GM13977 (cell line): Measurements from ENCODE around the gene SLC25A19.

Source experiments
- DNase-seq: peaks from one replicate; pipeline ENCODE4 v3.0.0; 2012; ENCODE audit warnings: low spot score
- CTCF ChIP-seq: IDR thresholded peaks from 2 replicates; pipeline ENCODE4 v1.5.1; 2012; ENCODE audit warnings: mild to moderate bottlenecking, control low read depth; ENCODE audit not compliant: insufficient read depth; ENCODE audit errors: extremely low read depth, missing control alignments
- in situ Hi-C: fragments of 300-500 bp; cut with MboI; formaldehyde crosslinking; loops from one replicate; pipeline ENCODE4 v1.12.0; 2022; ENCODE audit warnings: low sequenced_read_pairs, low pct_unique_long_range_greater_than_20kb, mixed read lengths, inconsistent platforms; ENCODE audit not compliant: unreplicated experiment

SLC25A19 gene

GRCh38 chr17:75238684-75239191, 50.5 kb downstream of the SLC25A19 start:
- in situ Hi-C loops = no loop called here

GRCh38 chr17:75238020-75238580, 51.1 kb downstream of the SLC25A19 start:
- TF ChIP-seq CTCF = no peak
- DNase-seq = no peak
- in situ Hi-C loops = no loop called here

More at GRCh38 chr17:75238684-75239191, 50.5 kb downstream of the SLC25A19 start:
- TF ChIP-seq CTCF = peak; percentile 85
- DNase-seq = peak; percentile 88

GRCh38 chr17:75237100-75238014, 51.9 kb downstream of the SLC25A19 start:
- no peak for DNase-seq
- TF ChIP-seq CTCF = no peak
- in situ Hi-C loops = no loop called here

GRCh38 chr17:75232786-75233185, 56.4 kb downstream of the SLC25A19 start:
- in situ Hi-C loops = no loop called here
- no peak for DNase-seq
- no peak for TF ChIP-seq CTCF

GRCh38 chr17:75231741-75232464, 57.3 kb downstream of the SLC25A19 start:
- no peak for TF ChIP-seq CTCF
- in situ Hi-C loops = no loop called here
- no peak for DNase-seq

GRCh38 chr17:75231071-75231470, 58.2 kb downstream of the SLC25A19 start:
- TF ChIP-seq CTCF = no peak
- DNase-seq = no peak
- in situ Hi-C loops = no loop called here
